ENCODE data around the gene FMO2.

FMO2 gene

GRCh38 chr1:171180670-171181069 lies 4.4 kb upstream of the FMO2 start:
- no peak for TF ChIP-seq CTCF (IDR thresholded peaks at IDR 0.05; ENCODE audit: low read depth, low read length, missing control alignments)
- in situ Hi-C loops (cut with HindIII; ENCODE audit: low sequenced_read_pairs) = no loop called here
- no peak for DNase-seq (ENCODE audit: low read depth)
- no peak overlapping the region for H3K4me3 ChIP-seq (ENCODE audit: low read depth, low read length)

GRCh38 chr1:171188388-171189266 lies 3.5 kb downstream of the FMO2 start:
- peak; percentile 33 for DNase-seq (ENCODE audit: low read depth)
- peak; percentile 68 for TF ChIP-seq CTCF (IDR thresholded peaks at IDR 0.05; ENCODE audit: low read depth, low read length, missing control alignments)
- H3K4me3 ChIP-seq (ENCODE audit: low read depth, low read length) = no peak overlapping the region
- in situ Hi-C loops (cut with HindIII; ENCODE audit: low sequenced_read_pairs) = no loop called here

- TF ChIP-seq CTCF (IDR thresholded peaks at IDR 0.05; ENCODE audit: low read depth, low read length, missing control alignments) = no peak
- no peak for DNase-seq (ENCODE audit: low read depth)
- in situ Hi-C loops (cut with HindIII; ENCODE audit: low sequenced_read_pairs) = no loop called here
- H3K4me3 ChIP-seq (ENCODE audit: low read depth, low read length) = no peak overlapping the region
Measured at GRCh38 chr1:171191992-171192391, 6.9 kb downstream of the FMO2 start.

- no peak for TF ChIP-seq CTCF (IDR thresholded peaks at IDR 0.05; ENCODE audit: low read depth, low read length, missing control alignments)
- no peak overlapping the region for H3K4me3 ChIP-seq (ENCODE audit: low read depth, low read length)
- in situ Hi-C loops (cut with HindIII; ENCODE audit: low sequenced_read_pairs) = no loop called here
- DNase-seq (ENCODE audit: low read depth) = no peak
Measured at GRCh38 chr1:171195767-171196166, 10.7 kb downstream of the FMO2 start.

- DNase-seq (ENCODE audit: low read depth) = no peak
- in situ Hi-C loops (cut with HindIII; ENCODE audit: low sequenced_read_pairs) = no loop called here
- TF ChIP-seq CTCF (IDR thresholded peaks at IDR 0.05; ENCODE audit: low read depth, low read length, missing control alignments) = no peak
- H3K4me3 ChIP-seq (ENCODE audit: low read depth, low read length) = no peak overlapping the region
Measured at GRCh38 chr1:171196351-171196750, 11.3 kb downstream of the FMO2 start.

- no peak for DNase-seq (ENCODE audit: low read depth)
- in situ Hi-C loops (cut with HindIII; ENCODE audit: low sequenced_read_pairs) = no loop called here
- no peak for TF ChIP-seq CTCF (IDR thresholded peaks at IDR 0.05; ENCODE audit: low read depth, low read length, missing control alignments)
- H3K4me3 ChIP-seq (ENCODE audit: low read depth, low read length) = no peak overlapping the region
Measured at GRCh38 chr1:171198081-171198480, 13.0 kb downstream of the FMO2 start.

Data from astrocyte of the cerebellum (primary cell).